Activated gamma-delta T cell treated with Interleukin-2 at 50 U/mL for 16 hours (primary cell): ENCODE data around the gene BMP7.

Source experiments
- DNase-seq: peaks from one replicate; pipeline ENCODE4 v3.0.0-alpha.2; 2020

The BMP7 gene

DNA sequence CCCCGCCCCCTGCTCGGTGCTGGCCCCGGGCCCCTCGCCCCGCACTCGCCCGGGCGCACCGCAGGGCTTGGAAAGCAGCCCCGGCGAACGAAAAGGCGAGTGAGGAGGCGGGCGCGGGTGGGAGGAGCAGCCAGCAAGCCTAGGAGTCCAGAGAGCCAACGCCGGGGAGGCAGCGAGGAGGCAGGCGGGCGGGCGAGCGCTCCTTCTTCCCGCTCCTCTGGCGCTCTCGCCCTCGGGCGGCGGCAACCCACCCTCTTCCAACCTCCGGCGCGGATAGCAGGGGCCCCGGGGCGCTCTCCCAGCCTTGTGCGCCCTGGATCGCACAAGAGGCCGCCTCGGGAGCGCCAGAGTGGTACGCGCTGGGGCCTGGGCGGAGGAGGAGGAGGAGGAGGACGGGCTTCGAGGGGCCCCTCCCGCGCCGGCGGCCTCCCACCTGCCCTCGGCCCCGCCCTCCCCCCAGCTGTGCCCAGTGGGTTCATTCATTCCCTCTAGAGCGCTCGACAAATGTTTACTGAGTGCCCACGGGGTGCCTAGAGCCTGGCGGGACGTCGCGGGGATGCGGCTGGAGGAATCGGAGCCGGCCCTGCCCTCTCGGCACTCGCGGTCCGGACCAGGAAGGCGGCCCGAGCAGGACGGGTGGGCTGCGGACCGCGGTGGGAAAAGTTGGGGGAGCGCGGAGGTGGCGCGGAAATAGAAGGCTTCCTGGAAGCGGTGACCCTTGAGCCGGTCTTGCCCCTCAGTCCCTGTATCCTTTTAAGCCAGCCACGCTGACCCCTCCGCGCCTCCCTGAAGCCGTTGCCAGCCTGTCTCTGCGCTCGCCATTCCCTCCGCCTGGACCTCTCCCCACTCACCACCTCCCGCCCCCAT lies at the start of gene BMP7:
BMP7 (minus strand) TSS at position 351 of the 867 bp plus-strand sequence. CDS start 519 bp downstream, outside the sequence.
- no peak for DNase-seq

DNA sequence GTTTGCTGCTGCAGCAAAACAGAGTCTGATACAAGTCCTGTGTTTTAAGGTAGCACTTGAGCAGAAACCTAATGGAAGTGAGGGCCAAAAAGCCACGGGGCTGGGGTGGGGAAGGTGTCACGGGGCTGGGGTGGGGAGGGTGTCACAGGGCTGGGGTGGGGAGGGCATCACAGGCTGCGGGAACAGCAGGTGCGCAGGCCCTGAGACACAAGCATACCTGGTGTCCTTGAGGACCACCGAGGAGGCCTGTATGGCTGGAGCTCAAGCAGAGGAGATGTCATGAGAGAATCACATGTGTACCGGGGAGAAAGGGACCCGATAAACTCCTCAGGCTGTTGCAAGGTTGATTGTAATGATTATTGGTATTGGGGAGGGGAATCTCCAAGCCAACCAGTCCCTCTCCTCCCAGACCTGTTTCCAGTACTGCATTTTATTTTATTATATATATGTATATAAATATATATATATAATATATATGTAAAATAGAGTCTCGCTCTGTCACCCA lies 49.6 kb upstream of the BMP7 start:
- no peak for DNase-seq

DNA sequence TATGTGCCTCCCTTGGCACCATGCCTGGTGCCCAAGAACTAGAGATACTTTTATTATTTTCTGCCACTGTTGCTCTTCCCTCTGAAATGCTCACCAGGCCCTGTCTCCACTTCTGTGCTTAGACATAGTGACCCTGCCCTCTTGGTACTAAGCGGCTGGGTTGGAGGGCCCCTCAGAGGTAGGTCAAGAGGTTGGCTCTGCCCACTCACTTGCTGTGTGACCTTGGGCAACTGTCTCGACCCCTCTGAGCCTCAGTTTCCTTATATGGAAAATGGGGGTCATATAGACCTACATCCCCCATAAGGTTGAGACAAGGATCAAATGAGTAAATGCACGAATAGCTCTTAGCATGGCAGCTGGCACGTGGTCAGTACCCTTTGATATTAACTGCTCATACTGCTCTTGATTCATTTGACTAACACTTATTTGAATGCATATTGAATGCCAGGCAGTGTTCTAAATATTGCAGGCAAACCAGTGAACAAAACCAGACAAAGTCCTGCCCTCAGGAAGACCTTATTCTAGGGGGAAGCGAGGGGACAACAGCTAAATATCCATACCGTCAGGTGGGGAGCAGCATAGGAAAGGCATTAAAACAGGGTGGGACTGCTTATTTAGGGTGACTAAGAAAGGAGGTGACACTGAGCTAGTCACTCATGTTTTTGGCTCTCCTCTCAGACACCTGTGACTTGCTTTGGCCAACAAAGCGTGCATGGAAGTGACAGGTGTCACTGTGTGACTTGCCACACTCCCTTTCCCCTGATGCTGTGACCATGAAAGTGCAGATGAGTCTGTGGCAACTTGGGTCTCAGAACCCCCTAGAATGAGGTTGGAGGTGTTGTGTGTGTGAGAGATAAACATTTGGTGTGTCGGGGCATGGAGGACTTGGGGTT lies 48.9 kb upstream of the BMP7 start:
- DNase-seq, result no peak

DNA sequence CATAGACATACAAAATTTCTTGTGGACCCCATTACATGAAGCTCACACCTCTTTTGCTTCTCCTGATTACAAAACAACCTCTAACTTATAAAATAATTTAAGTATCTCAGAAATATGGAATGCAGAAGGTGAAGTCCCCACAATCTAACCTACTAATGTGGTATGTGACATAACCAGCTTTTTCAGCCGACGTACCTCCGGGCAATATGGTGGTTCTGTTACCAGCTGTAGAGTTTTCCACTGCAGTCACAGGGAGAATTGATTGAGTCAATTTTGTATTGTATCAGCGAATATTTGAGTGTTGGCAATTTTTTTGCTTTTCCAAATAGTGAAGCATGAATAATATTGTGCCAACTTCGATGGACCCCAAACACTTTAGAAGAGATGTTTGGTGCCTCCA lies 47.5 kb upstream of the BMP7 start:
- no peak for DNase-seq

DNA sequence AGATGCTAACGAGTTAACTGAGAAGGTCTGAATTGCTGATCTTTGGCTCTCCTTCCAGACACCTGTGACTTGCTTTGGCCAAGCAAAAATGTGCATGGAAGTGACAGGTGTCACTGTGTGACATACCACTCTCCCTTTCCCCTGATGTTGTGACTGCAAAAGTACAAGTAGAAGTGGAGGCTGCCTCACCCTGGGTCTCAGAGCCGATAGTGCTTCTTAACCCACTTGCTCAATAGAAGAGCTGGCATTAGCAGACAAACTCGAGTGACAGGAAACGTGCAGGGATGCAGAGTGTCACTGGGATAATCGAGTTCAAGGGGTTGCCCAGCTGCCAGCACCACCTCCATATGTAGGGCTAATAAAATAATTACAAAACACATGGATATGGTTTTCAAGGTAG lies 46.8 kb upstream of the BMP7 start:
- DNase-seq, result no peak

DNA sequence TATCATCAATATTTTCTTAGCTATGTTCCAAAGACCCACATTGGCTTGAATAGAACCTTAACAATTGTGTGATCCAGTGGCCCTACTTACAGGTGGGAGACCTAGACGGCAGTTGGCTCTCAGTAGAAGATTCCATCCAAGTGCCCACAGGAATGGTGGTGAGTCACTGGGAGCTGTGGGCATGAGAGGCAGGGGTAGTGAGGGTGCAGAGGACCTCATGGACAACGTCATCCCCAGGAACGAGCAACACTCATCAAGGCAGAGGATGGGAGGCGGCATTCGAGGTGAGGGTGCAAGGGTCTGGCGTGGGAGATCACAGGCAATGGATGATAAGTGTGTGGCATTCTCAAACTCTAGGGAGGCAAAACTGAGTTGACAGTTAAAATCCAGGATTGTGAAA lies 45.7 kb upstream of the BMP7 start:
- no peak for DNase-seq

DNA sequence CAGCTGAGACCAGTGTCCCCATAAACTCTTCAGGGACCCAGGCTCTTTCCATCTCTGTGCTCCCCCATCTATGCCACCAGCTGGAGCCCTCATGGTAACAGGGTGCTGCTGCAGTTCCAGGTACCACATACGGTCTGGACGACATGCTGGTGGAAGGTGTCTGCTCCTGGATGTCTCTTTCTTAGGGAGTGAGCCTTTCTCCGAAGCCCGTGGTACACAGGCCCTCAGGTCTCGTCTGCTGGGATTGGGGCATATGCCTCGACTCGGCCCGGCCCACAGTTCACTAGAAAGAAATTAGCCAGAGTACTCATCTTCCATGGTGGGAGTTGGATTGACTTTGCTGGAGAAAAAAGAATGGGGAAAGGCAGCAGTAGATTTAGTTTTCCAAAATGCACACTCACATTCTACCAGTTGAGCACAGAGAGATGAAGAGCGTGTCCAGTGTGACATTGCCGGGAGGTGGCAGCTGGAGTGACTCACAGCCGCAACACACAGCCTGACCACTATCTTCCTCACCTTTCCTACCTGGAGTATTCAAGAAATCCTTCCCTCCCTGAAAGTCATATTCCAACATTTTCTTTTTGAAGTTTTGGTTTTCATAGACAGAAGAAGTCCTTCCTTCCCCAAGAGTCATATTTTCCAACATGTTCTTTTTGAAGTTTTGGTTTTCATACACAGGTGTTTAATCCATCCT lies 44.5 kb upstream of the BMP7 start:
- no peak for DNase-seq

DNA sequence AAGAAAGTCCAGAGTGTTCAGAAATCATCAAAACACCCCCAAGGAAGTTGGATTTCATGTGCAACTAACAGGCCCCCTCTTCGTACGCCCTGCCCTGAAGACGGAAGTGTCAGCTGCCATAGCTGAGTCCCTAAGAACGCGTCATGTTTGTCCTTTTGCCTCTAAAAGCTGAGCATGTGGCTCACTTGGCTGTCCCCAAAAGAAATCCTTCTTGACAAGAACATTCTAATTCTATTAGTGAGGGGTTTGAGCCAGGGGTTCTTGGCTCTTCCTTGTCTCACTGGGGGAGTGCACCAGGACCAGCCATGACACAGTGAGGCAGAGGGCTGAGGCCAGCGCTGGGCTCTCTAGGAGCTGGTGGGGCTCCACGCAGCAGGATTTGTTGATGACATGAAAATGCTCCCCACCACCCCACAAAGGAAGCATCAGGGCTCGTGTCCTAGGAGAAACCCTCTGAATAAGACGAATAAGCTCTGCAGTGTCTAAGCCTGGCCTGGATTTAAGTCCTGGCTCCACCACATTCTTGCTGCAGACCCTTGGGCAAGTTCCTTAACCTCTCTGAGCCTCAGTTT lies 43.2 kb upstream of the BMP7 start:
- DNase-seq, result no peak

DNA sequence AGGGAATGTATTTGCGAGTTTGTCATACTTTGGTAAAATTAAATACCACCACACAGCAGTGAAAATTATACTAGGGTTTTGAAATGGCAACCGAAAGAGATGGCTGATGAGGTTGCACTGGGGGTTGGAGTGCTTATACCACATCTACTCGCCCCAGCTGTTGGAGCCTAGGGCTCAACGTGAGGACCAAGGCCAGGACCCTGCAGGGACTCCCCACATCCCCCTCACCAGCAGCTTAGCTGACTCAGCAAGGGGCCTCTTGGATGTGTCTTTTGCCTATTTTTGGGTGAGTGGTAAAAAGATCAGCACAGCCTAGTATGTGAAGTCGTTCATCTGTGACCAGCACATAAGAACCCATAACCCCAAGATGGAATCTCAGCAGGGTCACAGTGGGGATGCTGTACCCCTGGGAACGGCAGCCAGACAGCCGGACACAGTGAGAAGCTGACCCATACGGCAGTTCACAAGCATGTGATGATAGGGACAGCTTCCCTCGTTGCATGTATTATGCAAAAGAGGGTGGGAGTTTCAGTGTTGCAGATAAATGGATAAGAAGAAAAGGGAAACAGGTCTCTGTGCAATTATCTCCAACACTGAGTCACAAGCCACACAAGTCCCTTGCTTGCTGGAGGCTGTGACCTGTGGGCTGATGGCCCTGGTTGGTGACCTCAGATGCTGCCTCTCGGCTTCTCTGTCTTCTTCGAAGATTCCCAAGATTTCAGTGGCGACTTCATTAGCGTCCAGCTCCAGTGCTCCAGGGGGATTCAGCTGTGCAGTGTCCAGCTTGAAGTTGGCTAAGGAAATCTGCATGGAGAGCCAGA lies 42.2 kb upstream of the BMP7 start:
- DNase-seq, result no peak

DNA sequence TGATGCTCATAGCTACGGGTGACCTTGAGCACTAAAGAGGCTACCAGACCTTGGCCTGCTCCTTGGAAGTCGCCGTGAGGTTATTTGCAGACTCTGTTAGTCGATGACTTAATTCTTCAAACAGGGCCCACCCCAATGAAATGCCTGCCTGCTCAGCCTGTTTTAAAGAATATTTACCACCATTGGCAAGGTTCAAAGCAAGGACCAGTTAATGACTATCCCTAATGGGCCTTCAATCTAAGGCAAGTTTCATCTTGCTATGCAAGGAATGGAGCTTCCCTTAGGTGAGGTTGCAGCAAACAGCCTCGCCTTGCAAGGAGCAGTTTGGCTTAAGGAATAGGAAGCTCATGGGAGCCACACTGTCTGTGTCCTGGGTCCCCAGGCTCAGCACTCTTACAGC lies 40.3 kb upstream of the BMP7 start:
- no peak for DNase-seq

DNA sequence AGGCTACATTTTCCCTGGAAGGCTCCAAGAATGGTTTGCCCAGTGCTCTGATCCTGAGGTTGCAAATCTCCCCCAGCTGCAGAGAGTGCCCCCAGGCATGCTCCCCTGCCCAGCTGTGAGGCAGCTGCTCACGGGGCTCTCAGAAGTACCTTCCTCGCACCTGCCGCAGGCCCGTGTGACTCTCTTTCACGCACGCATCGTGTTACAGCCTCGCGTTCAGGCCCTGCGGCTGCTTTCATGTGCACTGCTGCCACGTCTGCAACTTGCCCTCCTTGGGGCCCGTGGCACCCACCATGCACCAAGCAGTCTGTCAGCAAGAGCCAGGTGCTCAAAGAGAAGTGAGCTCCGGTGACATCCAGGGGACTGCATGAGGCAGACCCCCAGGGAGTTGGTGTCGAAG lies 34.6 kb upstream of the BMP7 start:
- no peak for DNase-seq

DNA sequence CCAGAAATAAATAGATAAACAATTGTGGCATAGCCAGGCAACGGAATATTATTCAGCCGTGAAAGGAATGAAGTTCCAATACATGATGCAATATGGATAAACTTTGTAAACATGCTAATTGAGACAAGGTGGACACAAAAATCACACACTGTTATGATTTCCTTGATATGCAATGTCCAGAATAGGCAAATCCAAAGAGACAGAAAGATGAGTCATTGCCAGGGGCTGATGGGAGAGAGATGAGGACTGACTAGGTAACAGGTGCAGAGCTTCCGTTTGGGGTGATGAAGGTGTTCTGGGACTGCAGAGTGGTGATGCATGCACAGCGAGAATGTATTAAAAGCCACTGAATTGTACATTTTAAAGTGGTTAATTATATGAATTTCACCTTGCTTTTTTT lies 32.0 kb upstream of the BMP7 start:
- DNase-seq, result no peak

DNA sequence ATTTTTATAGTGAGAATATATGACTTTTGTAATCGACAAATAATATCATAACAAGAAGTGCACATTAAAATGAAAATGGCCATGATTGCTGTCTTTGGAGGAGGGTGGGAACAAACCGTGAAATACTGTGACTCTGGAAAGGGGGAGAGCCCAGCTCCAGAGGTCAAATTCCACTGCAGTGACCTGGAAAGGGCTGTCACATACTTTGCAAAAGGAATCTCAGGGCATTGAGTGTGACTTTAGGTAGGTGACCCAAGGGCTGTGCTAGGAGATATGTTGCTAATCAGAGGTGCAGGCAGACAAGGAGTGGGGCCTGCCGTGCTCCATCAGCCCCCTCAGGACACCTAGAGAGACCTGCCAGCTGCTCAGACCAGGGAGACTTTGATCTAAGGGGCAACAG lies 28.1 kb upstream of the BMP7 start:
- no peak for DNase-seq

DNA sequence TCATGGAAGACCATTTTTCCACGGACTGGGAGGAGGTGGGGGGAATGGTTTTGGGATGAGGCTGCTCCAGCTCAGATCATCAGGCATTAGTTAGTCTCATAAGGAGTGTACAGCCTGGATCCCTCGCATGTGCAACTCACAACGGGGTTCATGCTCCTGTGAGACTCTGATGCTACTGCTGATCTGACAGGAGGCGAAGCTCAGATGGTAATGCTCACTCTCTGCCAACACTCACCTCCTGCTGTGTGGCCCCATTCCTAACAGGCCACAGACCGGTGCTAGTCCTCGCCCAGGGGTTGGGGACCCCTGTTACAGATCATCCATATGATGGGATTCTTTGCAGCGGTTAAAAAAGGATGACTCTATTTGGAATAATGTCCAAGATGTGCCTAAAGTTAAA lies 27.6 kb upstream of the BMP7 start:
- DNase-seq, result no peak

DNA sequence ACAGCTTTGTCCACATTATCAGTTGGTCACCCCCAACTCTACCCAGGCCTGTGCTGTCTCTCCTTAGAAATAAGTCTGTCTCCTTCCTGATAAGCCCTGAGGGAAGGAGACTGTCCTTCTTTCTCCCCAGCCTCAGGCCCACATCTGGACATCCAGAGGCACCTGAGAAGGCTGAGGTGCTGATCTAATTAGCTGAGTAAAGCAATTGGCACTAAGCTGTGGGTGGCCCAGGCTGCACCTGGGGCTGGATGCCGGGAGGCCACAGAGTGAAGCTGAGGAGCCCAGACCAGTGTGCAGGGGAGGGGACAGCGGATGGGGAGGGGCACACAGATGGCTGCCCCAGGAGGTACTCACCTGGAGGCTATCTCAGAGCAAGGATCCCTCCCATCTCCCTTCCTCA lies 26.2 kb upstream of the BMP7 start:
- no peak for DNase-seq

DNA sequence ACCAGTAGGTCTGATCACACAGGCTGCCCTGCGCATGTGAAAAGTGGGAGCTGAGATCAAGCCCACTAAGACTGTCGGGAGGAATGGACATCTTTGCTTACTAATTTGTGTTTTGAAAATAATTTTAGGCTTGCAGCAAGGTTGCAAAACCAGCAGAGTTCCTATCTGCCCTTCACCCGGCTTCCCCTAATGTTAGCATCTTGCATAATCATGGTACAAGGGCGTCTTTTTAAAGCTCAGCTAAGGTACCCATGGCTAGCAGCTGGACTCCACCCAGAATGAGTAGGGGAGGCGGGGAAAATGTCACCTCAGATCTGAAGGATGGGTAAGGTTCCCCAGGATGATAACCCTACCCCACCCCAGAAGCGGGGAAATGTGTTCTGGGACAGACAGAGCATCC lies 25.3 kb upstream of the BMP7 start:
- DNase-seq, result no peak

DNA sequence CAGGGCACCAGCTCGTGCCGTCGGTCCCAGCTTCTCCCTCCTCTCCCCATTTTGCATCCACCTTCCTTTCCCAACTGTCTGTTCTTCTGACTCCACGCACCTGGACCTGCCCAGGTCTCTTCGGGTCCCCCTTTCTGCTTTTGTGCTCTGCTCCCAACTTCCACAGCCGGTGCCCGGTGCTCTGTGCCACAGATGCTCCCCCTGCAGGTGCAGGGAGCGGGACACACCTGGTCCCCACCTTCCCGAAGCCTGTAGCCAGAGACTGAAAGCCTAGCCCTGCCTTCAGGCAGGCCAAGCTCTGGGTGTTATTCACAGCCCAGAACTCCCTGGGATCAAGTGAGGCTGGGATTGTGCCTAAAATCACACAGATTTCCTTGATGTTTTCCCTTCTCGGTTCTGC lies 24.6 kb upstream of the BMP7 start:
- DNase-seq, result no peak

DNA sequence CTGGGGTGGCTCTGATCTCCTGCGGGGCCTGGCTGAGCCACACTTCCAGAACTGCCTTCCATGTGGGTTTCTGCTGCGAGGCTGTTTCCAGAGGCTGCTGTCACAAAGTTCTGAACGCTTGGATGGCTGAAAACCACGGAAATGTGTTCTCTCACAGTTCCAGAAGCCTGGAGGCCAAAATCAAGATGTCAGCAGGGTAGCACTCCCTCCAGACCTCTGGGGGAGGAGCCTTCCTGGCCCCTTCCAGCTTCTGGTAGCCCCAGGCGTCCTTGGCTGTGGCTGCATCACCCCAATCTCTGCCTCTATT lies 23.7 kb upstream of the BMP7 start:
- no peak for DNase-seq

DNA sequence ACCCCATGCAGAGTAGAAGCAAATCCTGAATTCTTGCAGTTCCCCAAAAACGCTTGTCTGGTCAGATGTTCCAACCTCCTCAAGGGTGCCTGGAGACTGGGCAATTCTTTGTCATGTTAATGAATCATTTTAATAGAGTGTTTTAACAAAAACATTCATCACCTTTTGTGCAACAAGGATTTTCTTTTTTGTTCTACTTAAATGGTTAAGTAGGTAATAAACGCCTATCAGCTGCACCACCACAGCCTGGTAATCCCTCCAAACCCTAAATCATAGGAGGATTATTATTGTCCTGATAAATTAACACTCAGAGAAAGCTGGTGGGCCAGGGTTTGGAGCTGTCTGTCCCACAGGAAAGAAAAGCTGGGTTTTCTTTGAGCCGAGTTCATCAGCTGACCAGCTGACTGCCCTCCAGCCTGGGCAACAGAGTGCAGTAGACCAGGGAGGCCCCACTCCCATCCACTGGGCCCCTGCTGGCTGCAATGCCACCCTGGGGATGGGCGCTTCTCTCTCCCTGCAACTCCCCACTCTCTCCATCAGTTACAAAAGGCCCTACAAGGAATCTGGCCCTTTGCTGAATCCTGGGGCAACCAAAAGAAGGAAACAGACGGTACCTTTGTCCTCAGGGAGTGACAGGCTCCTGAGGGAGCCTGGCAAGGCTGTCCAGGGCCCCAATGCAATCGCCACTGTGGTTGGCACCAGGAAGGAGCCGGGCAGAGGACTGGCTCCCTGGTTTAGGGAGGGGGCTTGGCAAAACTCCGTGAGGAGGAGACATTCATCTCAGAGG lies 23.1 kb upstream of the BMP7 start:
- DNase-seq, result no peak

DNA sequence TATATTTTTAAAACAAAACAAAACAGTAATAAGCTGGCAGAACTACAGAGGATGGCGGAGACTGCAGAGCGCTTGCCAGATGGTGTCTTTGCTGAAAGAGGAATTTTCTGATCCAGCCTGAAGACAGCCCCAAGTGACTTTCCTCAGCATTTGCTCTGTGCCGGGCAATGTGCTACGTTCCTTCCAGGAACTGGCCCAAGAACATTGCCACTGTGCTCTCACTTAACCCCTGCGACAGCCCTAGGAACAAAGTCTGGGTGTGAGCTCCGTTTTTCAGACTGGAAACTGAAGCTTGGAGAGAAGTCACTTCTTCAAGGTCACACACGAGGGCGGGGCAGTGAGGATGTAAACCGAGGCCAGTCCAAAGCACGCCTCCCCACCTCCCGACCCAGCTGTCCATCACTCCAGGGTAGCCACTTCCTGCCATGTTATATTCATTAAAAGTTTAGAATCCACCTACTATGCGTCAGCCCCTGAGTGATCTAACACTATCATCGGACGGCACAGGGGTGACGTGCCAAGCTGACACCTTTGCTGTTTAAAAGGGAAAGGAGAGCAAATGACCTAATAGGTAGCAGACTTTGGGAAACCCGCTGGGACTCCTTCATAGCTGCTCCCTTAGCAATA lies 22.3 kb upstream of the BMP7 start:
- no peak for DNase-seq

DNA sequence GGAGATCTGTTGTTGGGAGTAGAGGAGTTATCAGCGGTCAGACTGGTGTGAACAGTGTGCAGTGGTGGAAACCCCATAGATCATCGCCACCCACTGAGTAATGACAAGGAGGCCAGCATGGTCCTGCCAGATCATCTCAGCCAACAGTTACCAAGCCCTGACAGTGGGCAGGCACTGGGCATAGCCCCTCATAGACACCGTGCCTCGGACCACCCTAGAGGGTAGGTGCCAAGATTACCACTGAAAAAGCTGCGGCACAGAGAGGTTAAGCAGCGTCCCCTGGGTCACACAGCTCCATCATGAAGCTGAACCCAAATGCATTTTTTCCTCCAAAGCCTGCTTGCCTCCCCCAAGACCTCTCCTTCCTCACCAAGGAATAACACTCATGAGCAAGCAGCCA lies 21.5 kb upstream of the BMP7 start:
- no peak for DNase-seq
